ENCODE data around the gene SRSF3.

GRCh38 chr6:36563237-36563927 is 30.8 kb upstream of the SRSF3 start:
- TF ChIP-seq CTCF (conservative IDR thresholded peaks at IDR 0.05; ENCODE audit: low read length) (no peak), EZH2phosphoT487 (IDR thresholded peaks at IDR 0.05; ENCODE audit: borderline replicate concordance, low read depth, low read length) (no peak)

Data from OCI-LY7 (cell line).